Body of pancreas (tissue), 4 donors: ENCODE data around the gene XRCC4.

Experiments used
- POLR2A ChIP-seq, 3 donors: fragments of 450-650 bp; IDR thresholded peaks; one replicate each; pipeline ENCODE4 v1.6.1; 2016; ENCODE audit warnings: antibody characterized with exemption in 3 of 3, mild to moderate bottlenecking in 2 of 3
- TF ChIP-seq, protein P1 (sequence below), 7 experiments: fragments of 450-650 bp in 4 of 7; fragments of 200-600 bp in 3 of 7; sonication (generic) in 3 of 7; IDR thresholded peaks; one replicate each; pipeline ENCODE4 v1.5.1; 2016 to 2019; ENCODE audit warnings: antibody characterized with exemption in 7 of 7

DNA sequence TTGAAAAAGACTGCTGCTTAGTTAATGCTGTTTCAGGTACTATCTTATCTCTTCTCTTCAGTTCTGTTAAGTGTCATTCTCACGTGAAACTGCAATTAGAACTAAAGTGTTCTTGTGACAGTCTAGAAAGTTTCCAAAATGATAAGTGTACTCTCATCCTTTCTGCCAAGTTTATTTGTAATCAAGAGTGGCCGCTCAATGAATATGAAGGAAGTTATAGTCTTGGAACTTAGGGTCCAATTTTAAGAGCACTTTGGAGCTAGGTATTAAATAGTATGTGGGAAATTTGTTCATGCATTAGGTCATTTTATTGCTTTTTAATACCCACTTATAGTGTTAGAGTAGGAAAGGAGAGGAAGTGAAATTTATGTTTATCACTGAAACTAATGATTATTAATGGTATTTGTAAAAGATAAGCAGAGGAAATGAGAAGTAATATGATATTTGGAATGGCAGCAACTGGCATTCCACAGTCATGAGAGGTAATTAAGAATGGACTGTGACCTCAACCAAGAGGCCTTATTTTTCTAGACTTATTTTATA lies 20.4 kb downstream of the XRCC4 start:
- TF ChIP-seq, protein P1, sequence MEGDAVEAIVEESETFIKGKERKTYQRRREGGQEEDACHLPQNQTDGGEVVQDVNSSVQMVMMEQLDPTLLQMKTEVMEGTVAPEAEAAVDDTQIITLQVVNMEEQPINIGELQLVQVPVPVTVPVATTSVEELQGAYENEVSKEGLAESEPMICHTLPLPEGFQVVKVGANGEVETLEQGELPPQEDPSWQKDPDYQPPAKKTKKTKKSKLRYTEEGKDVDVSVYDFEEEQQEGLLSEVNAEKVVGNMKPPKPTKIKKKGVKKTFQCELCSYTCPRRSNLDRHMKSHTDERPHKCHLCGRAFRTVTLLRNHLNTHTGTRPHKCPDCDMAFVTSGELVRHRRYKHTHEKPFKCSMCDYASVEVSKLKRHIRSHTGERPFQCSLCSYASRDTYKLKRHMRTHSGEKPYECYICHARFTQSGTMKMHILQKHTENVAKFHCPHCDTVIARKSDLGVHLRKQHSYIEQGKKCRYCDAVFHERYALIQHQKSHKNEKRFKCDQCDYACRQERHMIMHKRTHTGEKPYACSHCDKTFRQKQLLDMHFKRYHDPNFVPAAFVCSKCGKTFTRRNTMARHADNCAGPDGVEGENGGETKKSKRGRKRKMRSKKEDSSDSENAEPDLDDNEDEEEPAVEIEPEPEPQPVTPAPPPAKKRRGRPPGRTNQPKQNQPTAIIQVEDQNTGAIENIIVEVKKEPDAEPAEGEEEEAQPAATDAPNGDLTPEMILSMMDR (IDR thresholded peaks at IDR 0.05), result no peak
- no peak for TF ChIP-seq POLR2A (IDR thresholded peaks at IDR 0.05)
